ENCODE measurements around the gene CENPX. TPM values are rescaled to one million over a fixed set of nuclear protein-coding genes. Genes with fewer than 3 reads are reported as not detected.

Gene CENPX
- polyA plus RNA-seq, 1 donor (not counting 4 experiments of a cell fraction or from before 2014, with no cell fraction given) = 48.2 TPM

- H2AFZ ChIP-seq (ENCODE audit: control insufficient read depth, low read length) = peak within 1 kb of the TSS; percentile 73
- peaks cover 1 to 4% of the 10 kb centered on the region in 2 experiments for H3K36me3 ChIP-seq (ENCODE audit: control insufficient read depth in 2 of 2, extremely low read depth in 1 of 2, insufficient read depth in 2 of 2, low read length in 2 of 2)
- peak within 1 kb of the TSS; percentile 78 for H3K9ac ChIP-seq (ENCODE audit: control insufficient read depth, extremely low read depth, insufficient read depth, low read length)
- peak within 1 kb of the TSS; percentile 96 for H3K4me2 ChIP-seq (ENCODE audit: control insufficient read depth, extremely low read depth, insufficient read depth, low read depth, low read length)
- peak within 1 kb of the TSS; percentile 55 to 87 (median 70) for H3K4me3 ChIP-seq (ENCODE audit: control insufficient read depth in 2 of 3, extremely low read depth in 1 of 3, insufficient read depth in 2 of 3, low read depth in 1 of 3, low read length in 3 of 3)
- H3K4me1 ChIP-seq (ENCODE audit: control insufficient read depth, extremely low read depth, insufficient read depth, low read length) = peaks cover 14% of the 10 kb centered on the region
- no peaks in the 10 kb centered on the region for H3K27me3 ChIP-seq (ENCODE audit: control insufficient read depth, extremely low read depth, insufficient read depth, low read length)
- H3K27ac ChIP-seq (ENCODE audit: control insufficient read depth, insufficient read depth, low read length) = peak within 1 kb of the TSS; percentile 43
- DNase-seq (ENCODE audit: low read depth, low spot score) (no peak), FAIRE-seq (no peak)
- H4K20me1 ChIP-seq (ENCODE audit: control insufficient read depth, extremely low read depth, insufficient read depth, low read length) = no peaks in the 10 kb centered on the region
- H3K79me2 ChIP-seq (ENCODE audit: control insufficient read depth, insufficient read depth, low read length) = no peaks in the 10 kb centered on the region
- H3K9me3 ChIP-seq (ENCODE audit: control insufficient read depth, low read depth, low read length) = no peaks in the 10 kb centered on the region
- peak; percentile 59 to 96 (median 82) for TF ChIP-seq CTCF (optimal IDR thresholded peaks at IDR 0.05 in 1 of 3, IDR thresholded peaks at IDR 0.05 in 1 of 3, conservative IDR thresholded peaks at IDR 0.05 in 1 of 3; ENCODE audit: extremely low read depth in 1 of 3, insufficient read depth in 2 of 3, low read length in 3 of 3)
- TF ChIP-seq EZH2 (IDR thresholded peaks at IDR 0.05; ENCODE audit: low read length) = no peak
- dilution Hi-C loops (cut with MboI; ENCODE audit: extremely low pct_ligation_motif_present, low sequenced_read_pairs) = no loop called here
- no peaks in the 10 kb centered on the region for H3K9me1 ChIP-seq (ENCODE audit: control insufficient read depth, extremely low read depth, insufficient read depth, low read length)
Measured at GRCh38 chr17:82037092-82037888, 14.6 kb upstream of the CENPX start, which contains the start of gene DCXR. Gene DCXR (minus strand): TSS chr17:82037697. CDS start chr17:82037682, 15 bp downstream.

GRCh38 chr17:82036634-82037091, 14.0 kb upstream of the CENPX start:
- Histone ChIP-seq H3K4me2 (ENCODE audit: control insufficient read depth, extremely low read depth, insufficient read depth, low read depth, low read length) (peak overlapping the region; percentile 96), H3K9me1 (ENCODE audit: control insufficient read depth, extremely low read depth, insufficient read depth, low read length) (no peaks in the 10 kb centered on the region), H2AFZ (ENCODE audit: control insufficient read depth, low read length) (peak overlapping the region; percentile 61), H3K4me3 (ENCODE audit: control insufficient read depth in 2 of 3, extremely low read depth in 1 of 3, insufficient read depth in 2 of 3, low read depth in 1 of 3, low read length in 3 of 3) (peak overlapping the region; percentile 55 to 87 (median 70)), H3K27me3 (ENCODE audit: control insufficient read depth, extremely low read depth, insufficient read depth, low read length) (no peaks in the 10 kb centered on the region), H4K20me1 (ENCODE audit: control insufficient read depth, extremely low read depth, insufficient read depth, low read length) (no peaks in the 10 kb centered on the region), H3K36me3 (ENCODE audit: control insufficient read depth in 2 of 2, extremely low read depth in 1 of 2, insufficient read depth in 2 of 2, low read length in 2 of 2) (peaks cover 1 to 4% of the 10 kb centered on the region in 2 experiments), H3K9me3 (ENCODE audit: control insufficient read depth, low read depth, low read length) (no peaks in the 10 kb centered on the region), H3K4me1 (ENCODE audit: control insufficient read depth, extremely low read depth, insufficient read depth, low read length) (peaks cover 17% of the 10 kb centered on the region), H3K27ac (ENCODE audit: control insufficient read depth, insufficient read depth, low read length) (peak overlapping the region; percentile 43), H3K79me2 (ENCODE audit: control insufficient read depth, insufficient read depth, low read length) (no peaks in the 10 kb centered on the region), H3K9ac (ENCODE audit: control insufficient read depth, extremely low read depth, insufficient read depth, low read length) (peak overlapping the region; percentile 78)
- DNase-seq (ENCODE audit: low read depth, low spot score) (no peak), FAIRE-seq (no peak)
- TF ChIP-seq CTCF (optimal IDR thresholded peaks at IDR 0.05 in 1 of 3, IDR thresholded peaks at IDR 0.05 in 1 of 3, conservative IDR thresholded peaks at IDR 0.05 in 1 of 3; ENCODE audit: extremely low read depth in 1 of 3, insufficient read depth in 2 of 3, low read length in 3 of 3) (no peak), EZH2 (IDR thresholded peaks at IDR 0.05; ENCODE audit: low read length) (no peak)
- dilution Hi-C loops (cut with MboI; ENCODE audit: extremely low pct_ligation_motif_present, low sequenced_read_pairs) = no loop called here
